ENCODE results near the gene POTEJ.
"Not testable (repeated sequence)": the region's sequence is repeated elsewhere in the genome, so short reads cannot be mapped to it uniquely, and the experiment has no call there.

Gene POTEJ

GRCh38 chr2:130601648-130602302, 9.5 kb upstream of the POTEJ start:
- not testable (repeated sequence) for DNase-seq (ENCODE audit: low spot score)

DNA sequence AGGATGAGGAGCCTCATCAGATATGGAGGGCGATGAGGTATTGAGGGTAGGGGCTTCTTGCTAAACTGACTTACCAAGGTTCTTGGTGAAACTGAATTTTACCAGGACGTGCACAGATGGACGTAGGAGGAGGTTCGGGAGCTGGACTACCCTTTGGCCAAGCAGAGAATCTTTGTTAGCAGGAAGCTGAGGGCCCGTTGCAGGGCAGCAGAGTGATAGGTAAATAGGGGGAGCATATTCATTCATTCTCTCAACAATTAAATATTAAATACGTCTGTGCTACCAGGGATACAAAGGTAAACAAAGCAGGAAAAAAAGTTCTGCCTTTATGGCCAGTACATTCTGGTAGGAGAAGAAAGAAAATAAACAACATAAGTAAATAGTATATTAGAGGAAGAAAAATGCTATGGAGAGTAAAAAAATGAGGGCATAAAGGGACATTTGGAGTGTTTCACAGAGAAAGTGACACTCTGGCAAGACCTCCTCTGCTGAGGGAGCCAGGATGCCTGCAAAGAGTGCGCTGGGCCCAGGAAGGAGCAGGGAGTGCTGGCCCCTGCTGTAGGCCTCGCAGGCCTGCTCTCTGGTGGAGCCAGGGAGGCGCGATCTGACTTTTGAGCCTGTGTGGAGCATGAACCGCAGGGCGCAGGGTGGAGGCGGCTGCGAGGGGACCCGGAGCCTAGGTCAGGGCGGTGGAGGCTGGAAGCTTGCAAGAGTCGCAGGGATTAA, 2.8 kb upstream of the POTEJ start:
- not testable (repeated sequence) for DNase-seq (ENCODE audit: low spot score)

GRCh38 chr2:130609002-130609920, 2.0 kb upstream of the POTEJ start:
- DNase-seq (ENCODE audit: low spot score): not testable (repeated sequence)

- not testable (repeated sequence) for DNase-seq (ENCODE audit: low spot score)
These were observed 754 bp upstream of the POTEJ start for GRCh38 chr2:130610486-130610885.

DNA sequence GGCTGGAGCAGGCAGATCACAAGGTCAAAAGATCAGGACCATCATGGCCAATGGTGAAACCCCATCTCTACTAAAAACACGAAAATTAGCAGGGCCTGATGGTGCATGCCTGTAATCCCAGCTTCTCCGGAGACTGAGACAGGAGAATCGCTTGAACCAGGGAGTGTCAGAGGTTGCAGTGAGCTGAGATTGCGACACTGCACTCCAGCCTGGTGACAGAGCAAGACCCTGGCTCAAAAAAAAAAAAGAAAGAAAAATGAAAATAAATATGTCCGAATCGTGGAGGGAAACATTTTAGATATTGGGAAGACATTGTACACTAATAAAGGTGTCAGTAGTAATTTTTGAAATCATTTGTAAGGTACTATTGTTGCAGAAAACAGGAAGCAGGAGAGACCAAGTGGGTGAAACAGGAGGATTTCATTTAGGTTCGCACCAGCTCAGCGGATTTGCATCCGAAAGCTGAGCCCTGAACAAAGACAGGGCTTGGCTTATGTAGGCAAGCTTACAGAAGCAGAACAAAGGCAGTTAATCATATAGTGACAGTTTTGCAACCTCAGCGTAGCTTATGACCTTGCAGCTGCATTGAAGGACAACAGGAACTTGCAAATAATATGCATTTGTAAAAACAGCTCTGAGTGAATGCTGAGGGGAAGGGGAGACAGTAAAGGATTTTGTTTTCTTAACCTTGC, 17.7 kb downstream of the POTEJ start:
- not testable (repeated sequence) for DNase-seq (ENCODE audit: low spot score)

- DNase-seq (ENCODE audit: low spot score): not testable (repeated sequence)
These were observed 27.7 kb downstream of the POTEJ start for GRCh38 chr2:130638973-130639372.

DNA sequence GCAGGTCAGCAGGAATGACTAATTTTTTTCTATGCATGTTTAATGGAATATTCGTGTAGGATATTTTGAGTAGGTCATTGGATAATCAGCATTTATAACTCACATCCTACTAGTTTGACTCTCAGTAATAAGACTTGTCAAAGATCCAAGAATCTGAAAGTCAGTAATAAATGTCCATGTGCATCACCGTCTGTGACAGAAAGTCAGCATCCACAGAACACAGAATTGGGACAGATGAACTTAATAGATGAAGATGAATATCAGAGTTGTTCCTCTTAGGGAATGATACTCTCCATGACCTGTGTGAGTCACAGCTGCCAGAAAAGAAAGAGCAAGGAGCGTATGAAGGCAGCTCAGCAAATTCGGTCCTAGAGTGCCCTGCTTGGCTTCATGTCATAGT, 30.4 kb downstream of the POTEJ start:
- DNase-seq (ENCODE audit: low spot score): not testable (repeated sequence)

DNA sequence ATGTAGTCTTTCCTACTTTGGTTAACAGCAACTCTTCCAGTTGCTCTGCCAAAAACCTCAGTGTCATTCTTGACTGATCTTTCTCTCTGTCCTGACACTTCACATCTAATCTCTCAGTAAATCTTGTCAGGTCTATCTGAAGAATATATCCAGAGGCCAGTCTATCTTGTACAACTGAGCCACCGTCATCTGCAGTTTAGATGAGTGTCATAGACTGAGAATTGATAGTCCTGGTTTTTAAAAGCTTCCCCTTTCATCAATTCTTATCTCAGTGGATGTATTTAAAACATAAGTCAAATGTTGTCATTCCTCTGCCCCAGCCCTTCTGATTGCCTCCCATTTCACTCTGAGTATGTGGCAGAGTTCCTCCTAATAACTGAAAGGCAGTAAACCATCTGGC, 38.0 kb downstream of the POTEJ start:
- not testable (repeated sequence) for DNase-seq (ENCODE audit: low spot score)

- DNase-seq (ENCODE audit: low spot score): not testable (repeated sequence)
These were observed 53.3 kb downstream of the POTEJ start for GRCh38 chr2:130664506-130664905.

- DNase-seq (ENCODE audit: low spot score): not testable (repeated sequence)
These were observed 54.4 kb downstream of the POTEJ start for GRCh38 chr2:130665596-130665995.

DNA sequence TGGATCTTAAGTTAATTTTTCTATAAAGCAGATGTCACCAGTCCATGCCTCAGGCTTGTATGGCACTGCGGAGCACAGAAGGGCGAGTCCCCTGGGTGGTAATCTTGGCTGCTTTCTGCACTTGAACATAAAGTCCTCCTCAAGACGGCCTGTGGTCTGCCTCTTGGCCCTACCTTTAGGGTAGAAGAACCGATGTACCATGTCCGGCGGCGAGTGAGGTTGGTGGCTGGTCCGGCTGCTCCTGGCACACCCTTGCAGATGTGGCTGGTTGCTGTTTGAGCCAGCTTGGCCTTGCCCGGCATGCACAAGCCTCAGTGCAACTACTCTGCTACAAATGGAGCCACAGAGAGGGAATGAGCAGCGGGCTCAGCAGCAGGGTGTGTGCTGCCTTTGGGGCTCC, 56.3 kb downstream of the POTEJ start:
- not testable (repeated sequence) for DNase-seq (ENCODE audit: low spot score)

DNA sequence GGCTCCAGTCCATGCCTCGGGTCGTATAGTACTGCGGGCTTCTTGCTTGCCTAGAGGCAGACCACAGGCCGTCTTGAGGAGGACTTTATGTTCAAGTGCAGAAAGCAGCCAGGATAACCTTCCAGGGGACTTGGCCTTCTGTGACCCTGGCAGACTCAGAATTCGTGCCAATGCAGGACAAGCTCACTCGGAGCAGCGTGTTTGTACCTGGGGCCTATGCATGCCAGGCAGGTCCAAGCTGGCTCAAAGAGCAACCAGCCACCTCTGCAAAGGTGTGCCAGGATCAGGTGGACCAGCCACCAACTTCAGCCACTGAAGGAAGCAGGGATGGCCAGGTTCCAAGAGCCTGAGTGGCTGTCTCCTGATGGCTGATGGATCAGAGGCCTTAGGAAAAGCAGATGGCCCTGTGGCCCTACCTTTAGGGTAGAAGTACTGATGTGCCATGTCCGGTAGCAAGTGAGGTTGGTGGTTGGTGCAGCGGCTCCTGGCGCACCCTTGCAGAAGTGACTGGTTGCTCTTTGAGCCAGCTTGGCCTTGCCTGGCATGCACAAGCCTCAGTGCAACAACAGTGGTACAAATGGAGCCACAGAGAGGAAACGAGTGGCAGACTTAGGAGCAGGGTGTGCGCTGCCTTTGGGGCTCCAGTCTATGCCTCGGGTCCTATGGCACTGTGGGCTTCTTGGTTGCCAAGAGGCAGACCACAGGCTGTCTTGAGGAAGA, 58.9 kb downstream of the POTEJ start:
- DNase-seq (ENCODE audit: low spot score): not testable (repeated sequence)

- DNase-seq (ENCODE audit: low spot score): not testable (repeated sequence)
These were observed 81.0 kb downstream of the POTEJ start for GRCh38 chr2:130692041-130692770.

DNA sequence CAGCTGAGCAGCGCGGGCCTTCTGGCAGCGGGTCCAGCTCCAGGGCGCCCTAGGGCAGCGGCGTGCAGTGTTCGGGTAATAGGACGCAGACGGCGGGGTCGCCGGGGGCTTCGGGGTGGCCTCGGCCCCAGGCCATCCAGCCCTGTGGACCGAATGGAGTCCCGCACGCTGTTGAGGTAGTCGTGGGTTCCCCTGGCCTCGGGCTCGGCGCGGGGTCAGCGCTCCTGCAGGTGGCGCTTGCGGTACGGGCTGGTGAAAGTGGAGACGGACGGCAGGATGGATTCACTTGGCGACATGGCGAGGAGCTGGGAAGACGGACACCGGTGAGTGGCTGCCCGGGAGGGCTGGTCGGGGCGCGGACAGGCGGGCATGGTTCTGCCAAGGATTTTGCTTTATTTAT, 82.2 kb downstream of the POTEJ start:
- peak; percentile 57 for DNase-seq (ENCODE audit: low spot score)

DNA sequence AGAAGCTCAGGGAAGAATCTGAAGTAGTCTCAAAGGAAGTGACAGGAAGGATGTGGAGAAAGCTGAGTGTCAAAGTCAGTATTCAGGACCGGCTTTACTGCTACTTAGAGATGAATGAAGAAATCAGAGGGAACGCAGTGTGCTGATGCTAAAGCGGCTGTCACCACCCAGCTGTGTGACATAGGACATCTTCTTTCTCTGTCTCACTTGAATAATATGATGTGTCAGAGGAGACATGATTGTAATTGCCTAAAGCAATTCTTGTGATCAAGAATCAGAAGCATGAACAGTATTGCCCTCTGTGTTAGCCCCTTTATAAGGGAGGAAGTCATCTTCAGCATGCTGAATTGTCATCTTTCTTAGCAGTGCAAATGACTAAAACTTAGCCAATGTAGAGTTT, 92.0 kb downstream of the POTEJ start:
- not testable (repeated sequence) for DNase-seq (ENCODE audit: low spot score)

Measured in Ammon's horn (tissue), 1 donor.